Activated CD8-positive, alpha-beta memory T cell treated with anti-CD3 and anti-CD28 coated beads, Interleukin-2, amount 50 U/mL, for 48 hours (primary cell): Measurements from ENCODE around the gene VEZF1.
A peak's percentile ranks its signal among the peaks of the same experiment; 100 is the strongest.
"Not testable (repeated sequence)": the region's sequence is repeated elsewhere in the genome, so short reads cannot be mapped to it uniquely, and the experiment has no call there.

ENCODE experiments used
- DNase-seq: peaks from one replicate; pipeline ENCODE4 v3.0.0-alpha.2; 2020

Gene VEZF1

DNA sequence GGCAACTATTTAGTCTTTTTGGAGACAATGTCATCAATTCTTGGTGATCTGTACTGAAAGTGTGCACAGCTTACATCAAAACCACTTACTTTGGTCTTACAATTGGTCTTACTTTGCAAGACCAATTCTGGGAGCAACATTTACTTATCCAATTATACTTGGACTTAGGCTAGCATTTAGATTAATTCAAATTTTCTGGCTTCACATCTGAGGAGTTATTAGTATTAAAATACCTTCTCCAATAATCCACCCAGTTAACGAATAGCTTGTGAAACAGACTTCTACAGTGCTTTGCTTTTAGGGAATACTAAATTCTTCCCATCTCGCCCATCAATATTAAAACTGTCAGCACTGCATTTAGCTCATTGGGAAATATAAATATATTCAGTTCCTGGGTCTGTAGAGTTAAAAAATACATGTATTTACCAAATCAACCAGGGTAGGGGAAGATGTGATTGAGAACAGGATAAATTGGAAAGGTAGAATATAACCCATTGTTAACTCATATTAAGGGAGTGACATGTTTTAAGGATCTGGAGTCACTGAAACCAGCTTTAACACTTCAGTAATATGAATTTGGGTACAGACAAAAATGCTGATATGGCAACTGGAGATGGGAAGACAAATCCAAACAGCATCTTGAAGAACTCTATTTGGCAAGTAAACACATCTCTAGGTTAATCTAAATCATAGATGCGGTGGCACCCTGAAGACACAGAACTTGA, 9.2 kb upstream of the VEZF1 start:
- no peak for DNase-seq

DNA sequence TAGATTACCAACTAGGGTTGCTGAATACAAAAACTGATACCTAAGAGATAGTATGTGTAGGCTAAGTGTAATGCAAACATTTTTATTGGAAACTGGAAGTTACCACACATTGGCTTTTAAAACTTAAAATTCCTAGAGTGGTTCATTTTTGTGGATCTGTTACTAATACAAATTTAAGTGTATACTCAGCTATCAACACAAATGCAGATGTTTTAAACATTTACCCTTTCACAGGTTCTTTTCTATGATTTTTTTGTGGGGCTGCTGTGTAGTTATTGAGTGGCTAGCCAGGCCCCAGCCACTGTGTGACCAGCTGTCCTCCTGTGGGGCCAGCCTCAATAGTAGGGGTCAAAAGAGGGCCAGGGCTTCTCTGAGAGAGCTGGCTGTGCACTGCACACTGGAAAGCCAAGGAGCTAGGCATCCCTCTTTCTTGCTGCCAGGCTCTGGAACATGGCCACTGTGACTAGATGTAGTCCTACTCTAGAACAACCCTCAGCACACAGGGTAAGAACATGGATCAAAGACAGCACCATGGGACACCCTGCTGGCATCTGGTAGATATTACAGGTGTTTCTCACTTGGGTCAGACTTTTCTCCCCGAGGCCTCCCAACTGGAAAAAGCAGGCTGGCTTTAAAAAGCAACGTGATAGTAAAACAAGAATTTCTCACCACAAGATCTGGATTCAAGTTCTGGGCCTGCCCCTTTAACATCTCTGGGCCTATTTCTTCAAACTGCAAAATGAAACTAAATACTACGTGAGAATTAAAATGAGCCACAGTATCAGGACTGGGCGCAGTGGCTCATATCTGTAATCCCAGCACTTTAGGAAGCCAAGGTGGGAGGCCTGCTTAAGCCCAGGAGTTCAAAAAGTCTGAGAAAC, 7.3 kb upstream of the VEZF1 start:
- DNase-seq = peak; percentile 70

DNA sequence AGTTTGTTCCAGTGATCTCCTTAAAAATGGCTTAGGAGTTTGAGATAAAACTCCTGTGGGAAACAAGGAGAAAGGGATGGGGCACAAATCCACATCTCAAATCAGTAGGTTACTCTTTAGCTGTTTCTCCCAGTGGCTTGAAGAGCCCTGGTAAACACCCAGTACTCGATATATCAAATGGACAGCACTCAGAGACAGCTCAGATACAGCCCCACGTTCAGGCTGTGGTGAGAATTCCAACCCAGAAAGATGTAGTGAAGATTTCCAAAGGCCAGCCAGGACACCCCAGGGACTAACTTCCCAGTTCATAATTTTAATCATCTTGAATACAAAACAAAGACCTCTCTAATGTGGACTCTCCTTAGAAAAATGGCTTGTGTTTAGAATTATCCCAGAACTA, 6.4 kb upstream of the VEZF1 start:
- DNase-seq = no peak

DNA sequence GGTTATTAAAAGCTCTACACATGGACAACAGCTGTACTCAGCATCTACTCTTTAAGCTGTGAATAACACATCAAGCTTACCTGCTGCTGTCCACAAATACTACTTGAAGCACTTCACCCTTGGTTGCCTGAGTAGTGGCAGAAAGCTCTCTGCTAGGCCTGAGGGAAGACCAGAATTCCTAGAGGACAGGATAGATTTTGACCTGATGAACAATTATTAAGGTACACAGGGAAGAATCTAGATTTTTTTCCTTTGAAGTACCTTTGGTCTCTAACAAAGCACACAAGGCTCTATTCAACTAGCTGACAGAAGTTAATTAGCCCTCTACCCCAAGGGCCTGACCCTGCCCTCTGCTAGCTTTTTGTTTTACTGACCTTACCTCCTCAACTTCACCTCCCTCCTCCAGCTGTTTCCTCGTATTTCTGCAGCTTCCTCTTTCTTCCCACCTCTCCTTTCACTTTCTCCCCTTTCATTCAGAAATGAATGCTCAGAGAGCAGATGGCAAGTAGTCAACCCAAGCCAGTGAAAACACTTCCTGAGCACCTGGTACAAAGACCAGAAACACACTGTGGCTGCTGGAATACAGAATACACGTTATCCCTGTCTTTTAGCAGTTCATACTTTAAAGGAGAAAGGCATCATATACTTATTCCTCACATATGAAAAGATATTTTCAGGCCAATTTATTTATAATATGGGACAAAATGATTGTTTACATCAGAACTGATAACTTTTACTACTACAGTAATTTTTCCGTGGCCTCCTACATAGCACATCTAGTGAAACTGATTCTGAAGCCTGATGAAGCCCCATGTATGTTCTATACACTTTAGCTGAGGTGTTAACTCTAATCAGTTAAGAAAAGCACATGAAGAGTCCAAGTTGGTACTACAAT, 5.7 kb upstream of the VEZF1 start:
- no peak for DNase-seq

DNA sequence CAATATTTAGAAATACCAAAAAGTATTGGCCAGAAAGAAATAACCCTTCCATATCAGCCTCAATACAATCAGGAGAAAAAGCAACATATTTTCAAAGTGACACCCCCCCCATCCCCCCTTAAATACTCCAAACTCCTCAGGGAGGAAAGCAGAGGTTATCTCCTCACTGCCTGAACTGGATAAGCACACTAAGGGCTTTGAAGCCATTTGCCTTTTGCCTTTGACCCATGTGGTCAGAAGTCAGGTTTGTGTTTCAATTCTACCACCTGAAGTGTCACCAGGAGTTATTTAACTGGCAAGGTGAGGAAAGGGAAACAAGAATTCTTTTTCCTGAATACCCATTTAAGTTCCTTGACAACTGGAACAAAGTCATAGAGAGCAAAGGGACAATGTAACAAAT, 3.5 kb upstream of the VEZF1 start:
- DNase-seq = no peak

DNA sequence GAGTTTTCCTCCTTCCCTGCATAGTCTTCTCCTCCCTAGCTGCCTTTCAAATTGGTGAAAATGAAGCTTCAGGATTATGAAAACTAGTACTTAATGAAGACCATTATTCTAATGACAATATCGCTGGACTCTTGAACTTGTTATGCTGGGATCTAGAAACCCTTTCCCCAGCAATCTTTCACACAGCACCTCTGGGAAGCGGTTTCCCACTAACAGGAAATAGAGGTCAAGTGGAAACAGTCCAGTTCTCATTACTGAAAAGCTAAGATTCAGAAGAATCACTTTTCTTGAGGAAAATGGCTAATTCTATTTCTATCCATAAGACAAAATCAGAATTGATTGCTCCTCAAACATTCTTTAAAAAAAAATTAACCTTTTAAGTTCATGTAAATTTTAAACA, 2.0 kb upstream of the VEZF1 start:
- no peak for DNase-seq

DNA sequence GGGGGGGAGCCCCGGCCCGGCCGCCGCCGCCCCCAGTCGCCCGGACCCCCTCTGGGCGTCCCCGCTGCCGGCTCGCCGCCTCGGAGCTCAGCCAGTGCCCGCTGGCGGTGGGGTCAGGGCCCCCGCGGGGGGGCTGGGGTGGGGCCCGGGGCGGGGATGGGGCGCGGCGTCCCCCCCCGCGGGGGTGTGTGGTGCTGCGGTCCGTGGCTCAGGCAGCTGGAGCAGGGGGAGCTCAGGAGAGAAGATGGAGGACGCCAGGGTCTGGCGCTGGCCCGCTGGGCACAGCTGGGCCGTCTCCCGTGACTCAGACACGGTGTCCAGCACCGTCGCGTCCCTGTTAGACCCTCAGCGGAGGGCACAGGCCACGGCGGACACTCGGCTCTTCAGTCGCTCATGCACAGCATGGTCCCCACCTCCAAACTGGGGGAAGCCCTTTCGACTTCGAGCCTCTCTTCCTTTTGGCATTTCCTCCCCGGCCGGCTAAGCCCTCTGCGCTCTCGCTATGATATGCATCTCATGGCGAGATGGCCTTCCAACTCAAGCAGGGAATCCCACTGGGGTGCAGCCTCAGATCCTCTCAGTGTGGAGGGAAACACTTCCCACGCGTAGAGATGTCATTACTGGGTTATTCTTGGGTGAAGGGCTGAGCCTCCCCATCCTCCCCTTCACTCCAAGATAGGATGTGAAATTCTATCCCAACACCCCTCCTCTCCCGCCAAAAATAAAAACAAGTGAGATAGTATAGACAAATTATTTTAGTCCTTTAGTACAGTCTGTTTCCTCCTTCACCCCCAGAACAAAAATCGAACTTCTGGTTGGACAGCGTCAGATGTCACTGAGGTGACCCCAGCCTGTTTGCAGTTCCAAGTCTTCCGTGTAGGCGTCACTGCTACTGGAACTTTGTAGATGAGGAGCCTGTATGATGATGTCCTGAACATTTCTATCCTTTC, 522 bp upstream of the VEZF1 start:
- DNase-seq = no peak

DNA sequence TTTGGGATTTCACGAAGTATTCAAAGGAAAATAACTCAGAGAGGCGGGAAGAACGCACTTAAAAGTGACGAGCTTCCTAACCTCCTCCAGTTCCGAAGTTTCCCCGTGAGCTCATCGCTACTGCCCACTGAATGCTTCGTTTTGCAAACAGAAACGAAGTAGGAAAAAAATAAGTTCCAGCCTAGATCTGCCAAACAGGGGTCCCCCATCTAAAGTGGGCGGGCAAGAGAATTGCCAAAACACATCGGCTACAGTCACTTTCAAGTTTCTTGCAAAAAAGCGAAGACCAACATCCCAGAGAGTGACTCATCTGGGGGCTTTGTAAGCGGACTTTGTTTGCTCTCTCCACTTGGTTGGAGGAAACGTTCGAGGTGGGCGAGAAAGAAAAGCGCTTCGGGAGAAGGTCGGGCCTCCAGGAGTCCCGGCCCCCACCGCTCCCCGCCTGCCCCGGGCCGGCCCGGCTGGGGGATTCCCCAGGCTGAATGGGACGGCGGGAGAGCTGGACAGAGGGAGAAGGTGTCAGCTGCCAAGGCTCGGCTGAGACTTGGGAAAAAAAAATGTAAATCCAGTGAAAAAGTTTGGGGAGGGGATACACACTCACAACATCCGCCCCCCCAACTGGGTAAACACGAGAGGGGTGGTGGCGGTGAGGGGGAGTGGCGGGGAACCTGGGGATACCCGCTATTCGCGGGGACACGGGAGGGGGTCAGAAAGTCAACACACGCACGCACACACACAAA, 1.0 kb downstream of the VEZF1 start:
- peak; percentile 72 for DNase-seq

DNA sequence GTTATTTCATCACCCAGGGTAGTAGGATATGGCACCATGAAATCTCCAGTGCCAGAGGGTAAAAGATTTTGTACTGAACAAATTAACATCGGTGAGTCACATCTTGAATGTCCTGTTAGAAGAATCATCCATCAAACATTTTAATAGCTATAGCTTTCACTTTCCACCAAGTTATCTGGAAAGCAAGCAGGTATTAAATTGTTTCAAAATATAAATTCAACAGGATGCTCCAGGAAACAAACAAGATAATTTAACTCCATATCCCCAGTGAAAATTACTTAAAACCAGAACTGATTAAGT, 2.4 kb downstream of the VEZF1 start:
- DNase-seq = no peak

DNA sequence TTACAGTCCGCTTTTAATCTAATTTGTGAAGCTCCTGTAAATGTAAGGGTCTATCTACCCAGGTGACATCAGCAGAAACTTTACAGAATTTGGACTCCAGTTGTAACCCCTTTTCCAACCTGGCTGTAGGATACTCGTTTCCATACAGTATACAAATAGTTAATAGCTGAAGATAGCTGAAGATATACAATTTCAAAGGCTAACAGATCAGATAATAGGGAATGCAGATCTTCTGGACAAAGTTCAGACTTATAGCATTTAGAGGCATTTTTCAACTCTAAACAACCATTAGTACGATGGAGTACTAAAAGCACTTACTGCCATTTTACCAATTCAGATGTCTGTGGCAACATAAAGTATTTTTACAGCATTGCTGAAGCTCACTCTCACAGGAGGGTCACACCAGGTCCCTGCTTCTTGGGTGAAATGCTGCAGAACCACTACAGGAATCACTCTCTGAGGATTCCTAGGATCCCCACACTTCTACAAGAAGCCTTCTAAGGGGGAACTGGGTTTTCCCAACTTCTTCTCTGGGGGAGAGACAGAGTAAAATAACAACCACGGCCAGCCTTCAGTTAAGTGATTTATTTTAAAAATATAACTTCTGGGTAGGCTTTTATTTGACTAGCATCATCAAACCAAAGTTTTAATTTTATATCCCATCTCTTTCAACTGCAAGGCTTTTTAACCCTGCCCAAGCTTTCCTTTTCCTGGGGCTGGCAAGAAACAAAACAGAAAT, 2.9 kb downstream of the VEZF1 start:
- DNase-seq = no peak

DNA sequence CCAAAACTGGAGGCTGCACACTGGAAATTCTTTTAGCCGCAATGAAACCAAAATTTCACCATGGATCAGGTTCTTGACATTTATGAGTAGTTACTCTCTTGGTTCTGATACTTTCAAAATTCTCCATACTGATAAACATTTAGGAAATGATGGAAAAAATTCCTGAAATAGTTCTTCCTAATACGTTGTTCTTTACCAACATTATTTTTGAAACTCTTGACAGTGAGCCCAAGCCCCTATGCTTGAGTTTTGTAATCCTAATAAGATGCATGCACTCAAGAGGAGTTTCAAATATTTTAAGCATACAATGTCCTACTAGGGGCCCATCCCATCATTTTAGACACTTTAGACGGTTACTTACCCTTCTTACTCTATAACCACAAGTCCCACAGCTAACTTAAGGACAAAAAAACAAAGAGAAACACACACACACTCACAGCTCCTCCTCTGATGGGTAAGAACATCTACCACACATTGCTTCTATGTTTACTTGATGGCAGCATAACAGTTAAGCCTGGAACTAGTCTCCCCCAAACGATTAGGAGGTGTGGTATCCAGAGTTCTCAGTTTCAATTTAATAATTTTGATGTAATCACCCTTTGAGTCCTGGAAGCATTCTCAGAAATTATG, 3.7 kb downstream of the VEZF1 start:
- no peak for DNase-seq

DNA sequence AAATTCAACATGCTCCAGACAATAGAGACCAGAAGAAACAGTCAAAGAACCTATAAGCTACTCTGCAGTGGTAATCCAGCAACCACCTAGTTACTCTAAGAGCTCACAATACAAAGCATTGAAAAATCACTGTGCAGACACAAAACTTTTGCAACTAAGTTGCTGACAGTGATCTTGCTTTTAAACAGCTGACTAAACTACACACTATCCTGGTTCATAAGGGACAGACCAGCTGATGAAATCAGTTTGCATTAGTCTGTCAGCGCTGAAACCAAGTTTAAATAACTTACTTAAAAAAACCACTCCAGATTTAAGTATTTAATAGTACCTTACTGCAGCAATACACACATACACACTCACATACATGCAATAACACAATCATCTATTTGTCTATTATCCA, 4.6 kb downstream of the VEZF1 start:
- DNase-seq = no peak

DNA sequence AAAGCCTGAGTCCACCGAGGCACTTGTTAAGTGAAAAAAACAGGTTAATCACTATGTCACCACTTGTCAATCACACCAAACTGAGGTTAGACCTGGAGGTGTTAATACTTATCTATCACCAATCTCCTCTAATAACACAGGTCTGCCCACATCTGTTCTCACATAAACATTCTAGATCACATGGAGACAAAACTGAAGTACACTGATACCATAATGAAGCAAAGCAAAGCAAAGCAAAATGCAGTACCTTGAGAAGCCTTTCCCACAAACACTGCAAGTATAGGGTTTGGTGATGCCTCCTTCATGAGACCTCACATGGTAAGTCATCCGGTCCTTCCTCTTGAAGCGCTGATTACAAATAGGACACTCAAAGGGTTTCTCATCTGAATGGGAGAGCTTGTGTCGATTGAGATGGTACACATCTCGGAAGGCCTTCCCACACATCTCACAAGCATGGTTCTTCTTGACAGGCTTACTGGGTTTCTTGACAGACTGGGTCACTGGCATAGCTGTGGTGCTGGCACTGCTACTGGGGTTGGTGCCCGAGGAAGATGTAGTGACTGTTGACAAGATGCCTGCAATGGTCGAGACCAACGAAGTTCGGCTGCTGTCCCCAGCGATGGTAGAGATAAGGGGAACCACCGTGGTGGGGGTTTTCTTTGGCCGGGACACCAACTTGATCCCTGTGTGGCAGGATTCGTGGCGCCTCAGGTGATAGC, 5.4 kb downstream of the VEZF1 start:
- no peak for DNase-seq

DNA sequence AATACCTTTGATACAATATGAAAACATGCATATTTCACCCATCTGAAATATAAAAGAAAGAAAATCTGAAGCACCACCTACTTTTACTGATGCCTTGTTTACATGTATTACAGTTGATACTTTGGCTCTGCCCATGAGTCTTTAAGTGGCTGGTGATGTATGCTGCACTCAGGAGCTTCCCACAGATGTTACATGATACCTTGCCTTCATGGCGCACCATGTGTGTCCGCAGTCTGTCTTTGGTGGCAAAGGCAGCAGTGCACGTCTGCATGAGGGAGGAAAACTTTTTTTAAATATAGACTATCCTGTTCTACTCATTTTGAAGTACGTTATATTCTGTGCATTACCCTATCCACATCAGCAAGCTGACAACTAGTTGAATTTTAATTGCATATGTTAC, 7.5 kb downstream of the VEZF1 start:
- DNase-seq = no peak

DNA sequence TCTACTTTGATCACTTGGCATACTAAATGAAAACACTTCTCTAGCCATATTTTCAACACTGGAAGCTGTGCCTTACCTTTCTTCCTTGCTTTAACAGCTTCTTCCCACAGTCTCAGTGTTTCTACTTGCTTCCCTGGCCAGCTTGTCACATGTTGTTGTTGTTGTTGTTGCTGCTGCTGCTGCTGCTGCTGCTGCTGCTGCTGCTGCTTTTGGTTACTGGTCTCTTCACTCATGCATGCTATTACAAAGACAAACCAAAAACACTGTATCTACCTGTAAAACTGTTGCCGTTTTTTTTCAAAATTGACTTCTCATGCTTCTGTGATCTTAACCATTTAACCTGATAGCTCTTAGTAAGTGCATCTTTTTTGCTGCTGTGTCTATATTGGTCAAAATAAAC, 9.0 kb downstream of the VEZF1 start:
- no peak for DNase-seq

DNA sequence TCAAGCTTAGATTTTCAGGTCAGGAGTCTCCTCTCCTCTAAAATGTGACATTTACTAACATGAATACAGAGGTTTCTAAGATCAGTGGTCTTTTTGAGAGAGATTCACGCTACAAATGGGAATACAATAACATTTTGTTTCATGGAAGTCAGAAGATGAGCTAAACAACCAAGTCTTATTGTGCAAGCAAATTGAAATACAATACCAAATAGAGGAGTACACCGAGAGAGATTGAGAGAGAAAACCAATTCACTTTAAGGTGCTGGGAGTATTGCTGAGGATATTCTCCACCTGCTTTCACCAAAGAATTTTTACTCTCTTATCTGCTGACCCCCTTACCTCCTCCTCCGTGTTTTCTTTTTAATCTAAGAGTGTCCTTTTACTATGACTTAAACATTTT, 11.5 kb downstream of the VEZF1 start:
- DNase-seq = no peak

DNA sequence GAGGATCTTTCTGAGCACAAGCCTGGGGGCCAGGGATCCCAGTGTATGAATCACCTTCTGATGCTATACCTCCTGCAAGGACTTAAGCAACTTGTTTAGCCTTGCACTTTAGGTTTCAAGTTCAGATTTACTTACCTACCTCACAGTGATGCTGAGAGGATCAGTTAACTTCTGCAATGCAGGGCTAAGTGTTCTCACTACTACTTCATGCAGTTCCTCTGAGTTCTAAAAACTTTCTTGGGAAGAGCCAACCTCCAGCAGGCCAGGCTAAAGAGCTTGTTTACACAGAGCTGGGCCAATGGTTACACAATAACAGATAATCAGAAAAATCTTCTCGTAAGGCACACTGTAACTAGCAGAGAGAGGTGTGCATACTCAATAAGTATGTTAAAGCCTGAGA, 13.0 kb downstream of the VEZF1 start:
- DNase-seq = no peak

DNA sequence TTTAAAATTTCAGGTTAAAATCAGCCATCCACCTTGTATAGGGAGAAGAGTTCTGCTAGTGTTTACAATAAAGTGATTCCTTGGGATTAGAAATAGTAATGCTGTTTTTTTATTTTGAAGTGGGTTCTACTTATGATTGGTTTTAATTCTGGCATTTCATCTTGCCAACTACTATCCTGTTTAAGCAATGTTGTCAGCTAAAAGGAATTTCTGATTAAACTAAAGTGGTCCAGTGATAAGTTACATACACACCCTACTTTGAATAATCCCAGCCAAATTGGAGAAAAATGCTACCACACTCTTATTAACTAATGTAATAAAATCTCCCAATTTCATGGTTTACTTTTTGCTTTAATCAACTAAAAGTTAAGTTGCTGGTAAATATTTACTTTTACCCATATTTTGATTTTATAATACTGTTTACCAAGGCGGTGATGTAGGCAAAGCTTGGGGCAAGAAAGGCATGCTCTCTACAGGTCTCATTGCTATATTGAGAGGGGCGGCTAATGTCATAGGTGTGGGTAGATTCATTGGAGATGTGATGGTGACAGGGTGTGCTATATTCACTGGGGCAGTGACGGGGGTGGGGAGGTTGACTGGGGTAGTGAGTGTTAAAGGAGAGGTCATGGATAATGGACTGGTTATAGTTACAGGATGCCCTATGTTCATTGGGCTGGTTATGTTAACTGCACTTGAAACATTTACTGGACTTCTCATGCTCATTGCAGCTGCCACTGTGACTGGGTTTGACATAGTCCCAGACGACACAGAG, 13.8 kb downstream of the VEZF1 start:
- DNase-seq = not testable (repeated sequence)

DNA sequence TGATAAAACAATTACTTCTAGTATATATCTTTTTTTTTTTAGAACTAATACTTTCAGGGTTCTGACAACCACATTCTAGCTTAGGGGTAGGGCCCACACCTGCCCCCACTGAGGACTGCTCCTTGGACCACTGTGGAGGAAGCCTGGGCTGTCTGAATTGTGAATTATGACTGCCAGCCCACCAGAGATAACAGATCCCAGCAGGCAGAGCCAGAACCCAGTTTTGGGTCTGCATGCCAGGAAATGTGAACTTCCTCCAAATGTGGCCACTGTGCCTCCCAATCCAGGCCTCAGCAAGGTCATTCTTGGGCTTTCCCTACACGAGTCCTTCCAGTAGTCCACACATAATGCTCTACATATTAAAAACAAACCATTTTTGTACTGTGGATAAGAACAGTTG, 15.9 kb downstream of the VEZF1 start:
- no peak for DNase-seq
